HFF-Myc (cell line): ENCODE results near the gene RUNDC1.

Source experiments
- DNase-seq: peaks from one replicate; pipeline ENCODE4 v3.0.0-alpha.2; 2011; ENCODE audit warnings: low read depth; ENCODE audit errors: extremely low read depth
- H3K4me3 ChIP-seq: replicated peaks from 2 replicates; pipeline ENCODE4 v1.5.1; 2011; ENCODE audit warnings: low read depth, mild to moderate bottlenecking, control low read depth, low read length
- CTCF ChIP-seq: IDR thresholded peaks from 2 replicates; pipeline ENCODE4 v1.5.1; 2012; ENCODE audit warnings: mild to moderate bottlenecking, low read depth, low read length, control low read depth; ENCODE audit errors: missing control alignments

The RUNDC1 gene

GRCh38 chr17:43033948-43034881, 53.9 kb downstream of the RUNDC1 start:
- no peak for TF ChIP-seq CTCF
- DNase-seq = no peak
- H3K4me3 ChIP-seq = no peak overlapping the region

- no peak overlapping the region for H3K4me3 ChIP-seq
- TF ChIP-seq CTCF = no peak
- DNase-seq = no peak
These were observed 54.5 kb downstream of the RUNDC1 start for GRCh38 chr17:43034894-43035293.

- H3K4me3 ChIP-seq = no peak overlapping the region
- DNase-seq = no peak
- no peak for TF ChIP-seq CTCF
These were observed 59.3 kb downstream of the RUNDC1 start for GRCh38 chr17:43039646-43040045.

GRCh38 chr17:43040655-43041054, 60.3 kb downstream of the RUNDC1 start:
- no peak overlapping the region for H3K4me3 ChIP-seq
- no peak for DNase-seq
- no peak for TF ChIP-seq CTCF

- no peak for DNase-seq
- no peak for TF ChIP-seq CTCF
- no peak overlapping the region for H3K4me3 ChIP-seq
These were observed 61.8 kb downstream of the RUNDC1 start for GRCh38 chr17:43042025-43042628.
